GM10248 (cell line): ENCODE measurements around the gene EID2B.

ENCODE experiments used
- CTCF ChIA-PET: fragments of 300-600 bp; sonication (Branson Sonifier 250); formaldehyde crosslinking; extraction: SDS; loops from one replicate; lab custom pipeline; 2021; ENCODE audit warnings: antibody characterized with exemption; lab: Yijun Ruan, JAX
- POLR2A ChIA-PET: fragments of 350-650 bp; sonication (Branson Sonifier 250); formaldehyde crosslinking; extraction: SDS; loops from one replicate; lab custom pipeline; 2020; ENCODE audit warnings: antibody characterized with exemption; lab: Yijun Ruan, JAX
- DNase-seq: peaks from one replicate; pipeline ENCODE4 v3.0.0; 2012; ENCODE audit errors: extremely low spot score
- TF ChIP-seq, protein P1 (sequence below): IDR thresholded peaks from 2 replicates; pipeline ENCODE4 v1.5.1; 2012; ENCODE audit warnings: mild to moderate bottlenecking, low read depth; ENCODE audit errors: extremely low read depth, missing control alignments, control extremely low read depth

The EID2B gene

DNA sequence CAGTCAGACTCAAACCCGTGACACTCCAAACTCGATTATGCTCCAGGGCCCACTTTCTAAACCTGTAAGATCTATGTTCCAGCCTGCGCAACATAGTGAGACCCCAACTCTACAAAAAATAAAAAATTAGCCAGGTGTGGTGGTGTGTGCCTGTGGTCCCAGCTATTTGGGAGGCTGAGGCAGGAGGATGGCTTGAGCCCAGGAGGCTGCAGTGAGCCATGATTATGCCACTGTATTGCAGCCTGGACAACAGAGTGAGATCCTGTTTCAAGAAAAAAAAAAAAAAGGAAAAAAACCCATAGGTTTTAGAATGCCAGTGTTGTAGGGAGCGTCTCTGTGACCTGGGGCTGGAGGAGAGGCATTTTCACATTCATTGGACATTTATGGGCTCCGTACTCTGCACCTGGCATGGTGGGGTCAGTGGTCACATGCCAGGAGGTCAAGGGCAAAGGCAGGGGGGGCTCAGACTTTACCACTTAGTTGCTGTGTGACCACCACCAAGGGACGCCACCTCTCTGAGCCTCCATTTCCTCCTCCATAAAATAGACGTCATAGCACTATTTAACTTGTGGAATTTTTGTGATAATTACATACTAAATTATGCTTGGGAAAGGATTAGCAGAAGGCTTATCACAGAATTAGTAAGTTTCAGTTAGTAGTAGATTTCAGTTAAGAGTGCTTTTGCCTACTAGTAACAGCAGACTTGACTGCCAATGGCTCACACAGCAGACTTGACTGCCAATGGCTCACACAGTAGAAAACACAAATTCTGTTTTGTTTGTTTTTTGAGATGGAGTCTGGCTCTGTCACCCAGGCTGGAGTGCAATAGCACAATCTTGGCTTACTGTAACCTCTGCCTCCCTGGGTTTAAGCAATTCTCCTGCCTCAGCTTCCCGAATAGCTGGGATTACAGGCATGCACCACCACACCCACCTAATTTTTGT lies 11.8 kb downstream of the EID2B start:
- TF ChIP-seq, protein P1, sequence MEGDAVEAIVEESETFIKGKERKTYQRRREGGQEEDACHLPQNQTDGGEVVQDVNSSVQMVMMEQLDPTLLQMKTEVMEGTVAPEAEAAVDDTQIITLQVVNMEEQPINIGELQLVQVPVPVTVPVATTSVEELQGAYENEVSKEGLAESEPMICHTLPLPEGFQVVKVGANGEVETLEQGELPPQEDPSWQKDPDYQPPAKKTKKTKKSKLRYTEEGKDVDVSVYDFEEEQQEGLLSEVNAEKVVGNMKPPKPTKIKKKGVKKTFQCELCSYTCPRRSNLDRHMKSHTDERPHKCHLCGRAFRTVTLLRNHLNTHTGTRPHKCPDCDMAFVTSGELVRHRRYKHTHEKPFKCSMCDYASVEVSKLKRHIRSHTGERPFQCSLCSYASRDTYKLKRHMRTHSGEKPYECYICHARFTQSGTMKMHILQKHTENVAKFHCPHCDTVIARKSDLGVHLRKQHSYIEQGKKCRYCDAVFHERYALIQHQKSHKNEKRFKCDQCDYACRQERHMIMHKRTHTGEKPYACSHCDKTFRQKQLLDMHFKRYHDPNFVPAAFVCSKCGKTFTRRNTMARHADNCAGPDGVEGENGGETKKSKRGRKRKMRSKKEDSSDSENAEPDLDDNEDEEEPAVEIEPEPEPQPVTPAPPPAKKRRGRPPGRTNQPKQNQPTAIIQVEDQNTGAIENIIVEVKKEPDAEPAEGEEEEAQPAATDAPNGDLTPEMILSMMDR: no peak
- CTCF ChIA-PET: interaction anchor here (1.0 to 3.8 kb wide), 2 partner anchors 11 to 17 kb away, joined by 3 to 15 read pairs; partner anchors contain the start of gene EID2B
- DNase-seq: no peak
- POLR2A ChIA-PET: no interaction called here

DNA sequence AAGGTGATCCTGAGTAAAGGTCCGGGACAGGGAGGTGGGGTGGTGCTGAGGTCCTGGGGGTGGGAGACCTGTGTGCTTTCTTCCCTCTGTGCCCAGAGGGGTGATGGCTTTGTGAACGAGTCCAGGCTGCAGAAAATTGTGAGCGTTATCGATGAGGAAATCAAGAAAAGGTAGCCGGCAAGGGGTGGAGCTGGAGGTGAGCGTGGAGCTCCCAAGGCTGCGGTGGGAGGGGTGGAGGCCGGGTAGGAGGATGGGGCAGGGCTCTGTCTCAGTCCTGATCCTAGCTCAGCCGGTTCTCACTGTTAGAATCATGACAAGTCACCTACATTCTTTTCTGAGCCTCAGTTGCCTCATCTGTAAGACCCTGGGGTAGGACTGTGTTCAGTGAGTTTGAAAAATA lies 13.7 kb downstream of the EID2B start:
- DNase-seq: no peak
- TF ChIP-seq, protein P1: no peak
- POLR2A ChIA-PET: no interaction called here
- CTCF ChIA-PET: interaction anchor here (1.1 to 3.8 kb wide), 4 partner anchors 13 to 21 kb away, joined by 3 to 15 read pairs (median 6); partner anchors contain the start of gene EID2B

DNA sequence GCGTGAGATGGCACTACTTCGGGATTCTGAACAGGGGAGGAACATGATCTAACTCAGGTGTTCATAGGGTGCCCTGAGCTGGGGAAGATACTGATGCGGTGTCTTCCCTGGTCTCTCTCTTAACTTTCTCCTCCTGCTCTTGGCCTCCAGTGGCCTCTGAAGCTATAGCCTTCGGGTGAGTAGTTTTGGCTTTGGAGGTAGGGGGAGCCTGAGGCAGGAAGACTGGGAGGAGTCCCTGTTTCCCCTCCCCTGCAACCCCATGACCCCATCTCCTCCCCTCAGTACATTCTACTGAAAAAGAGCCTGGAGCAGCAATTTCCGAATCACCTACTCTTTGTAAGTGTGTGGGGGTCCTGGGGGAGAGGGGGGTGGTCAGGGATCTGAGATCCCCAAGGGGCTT lies 14.2 kb downstream of the EID2B start:
- DNase-seq: no peak
- ChIA-PET CTCF (interaction anchor here (1.1 to 3.8 kb wide), 4 partner anchors 14 to 21 kb away, joined by 3 to 15 read pairs (median 6); partner anchors contain the start of gene EID2B), POLR2A (no interaction called here)
- TF ChIP-seq, protein P1: no peak

DNA sequence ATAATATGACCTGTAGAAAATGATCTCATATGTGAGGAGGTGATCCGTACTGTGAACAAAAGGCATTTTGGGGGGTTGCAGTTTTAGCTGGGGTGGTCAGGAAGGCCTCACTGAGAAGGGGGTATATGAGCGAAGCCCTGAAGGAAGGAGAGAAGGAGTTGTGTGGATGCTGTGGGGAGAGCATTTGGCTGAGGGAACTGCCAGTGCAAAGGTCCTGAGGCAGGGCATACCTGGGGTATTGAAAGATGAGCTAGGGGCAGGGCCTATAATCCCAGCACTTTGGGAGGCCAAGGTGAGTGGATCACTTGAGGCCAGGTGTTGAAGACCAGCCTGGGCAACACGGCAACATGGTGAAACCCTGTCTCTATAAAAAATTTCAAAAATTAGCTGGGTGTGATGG lies 15.2 kb downstream of the EID2B start:
- DNase-seq: no peak
- TF ChIP-seq, protein P1: no peak
- ChIA-PET CTCF (interaction anchor here (1.0 to 3.8 kb wide), 2 partner anchors 8 to 15 kb away, joined by 3 to 15 read pairs; partner anchors contain the start of gene EID2B), POLR2A (no interaction called here)

DNA sequence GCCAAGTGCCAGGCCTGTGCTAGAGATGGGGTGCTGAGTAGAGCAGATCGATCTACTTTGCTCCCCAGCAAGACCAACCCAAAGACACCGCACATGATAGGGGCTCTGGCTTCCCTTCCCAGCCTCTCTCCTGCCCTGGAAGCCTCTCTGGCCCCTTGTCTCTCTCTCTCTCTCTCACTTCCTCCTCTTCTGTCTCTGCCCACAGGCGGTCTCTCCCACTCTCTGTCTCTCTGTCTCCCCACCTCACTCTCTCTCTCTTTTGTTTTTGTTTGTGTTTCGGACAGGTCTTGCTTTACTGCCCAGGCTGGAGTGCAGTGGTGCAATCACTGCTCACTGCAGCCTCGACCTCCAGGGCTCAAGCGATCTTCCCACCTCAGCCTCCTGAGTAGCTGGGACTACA lies 16.4 kb downstream of the EID2B start:
- CTCF ChIA-PET: interaction anchor here (1.5 to 3.1 kb wide), 2 partner anchors 17 to 406 kb away, joined by 5 to 18 read pairs; partner anchors contain the start of gene EID2B
- POLR2A ChIA-PET: no interaction called here
- TF ChIP-seq, protein P1: no peak
- DNase-seq: no peak

DNA sequence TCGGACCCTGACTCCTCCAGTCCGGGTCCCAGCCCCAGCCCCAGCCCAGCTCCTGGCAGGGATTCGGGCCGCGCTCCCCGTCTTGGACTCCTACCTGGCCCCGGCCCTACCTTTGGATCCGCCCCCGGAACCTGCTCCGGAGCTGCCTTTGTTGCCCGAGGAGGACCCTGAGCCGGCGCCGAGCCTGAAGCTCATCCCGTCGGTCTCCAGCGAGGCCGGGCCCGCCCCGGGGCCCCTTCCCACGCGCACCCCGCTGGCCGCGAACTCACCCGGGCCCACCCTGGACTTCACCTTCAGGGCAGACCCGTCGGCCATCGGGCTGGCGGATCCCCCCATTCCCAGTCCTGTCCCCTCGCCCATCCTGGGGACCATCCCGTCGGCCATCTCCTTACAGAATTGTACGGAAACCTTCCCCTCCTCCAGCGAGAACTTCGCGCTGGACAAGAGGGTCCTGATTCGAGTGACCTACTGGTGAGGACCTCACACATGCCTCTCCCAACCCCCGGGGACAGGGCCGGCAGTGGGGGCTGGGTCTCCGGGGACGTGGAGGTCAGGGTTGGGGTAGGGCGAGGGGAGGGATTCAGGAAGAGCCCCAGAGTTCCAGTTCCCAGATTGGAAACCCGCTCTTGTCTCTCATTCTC lies 17.0 kb downstream of the EID2B start:
- ChIA-PET CTCF (interaction anchor here (1.2 to 3.1 kb wide), 3 partner anchors 13 to 405 kb away, joined by 5 to 18 read pairs (median 6); partner anchors contain the start of gene EID2B), POLR2A (interaction anchor here (0.5 kb wide), 1 partner anchor 307 kb away, joined by 9 read pairs; no protein-coding TSS in a partner anchor)
- TF ChIP-seq, protein P1: no peak
- DNase-seq: no peak
